ENCODE results near the gene RNF17. TPM values are rescaled to one million over a fixed set of nuclear protein-coding genes. Genes with fewer than 3 reads are reported as not detected.

RNF17 gene, protein sequence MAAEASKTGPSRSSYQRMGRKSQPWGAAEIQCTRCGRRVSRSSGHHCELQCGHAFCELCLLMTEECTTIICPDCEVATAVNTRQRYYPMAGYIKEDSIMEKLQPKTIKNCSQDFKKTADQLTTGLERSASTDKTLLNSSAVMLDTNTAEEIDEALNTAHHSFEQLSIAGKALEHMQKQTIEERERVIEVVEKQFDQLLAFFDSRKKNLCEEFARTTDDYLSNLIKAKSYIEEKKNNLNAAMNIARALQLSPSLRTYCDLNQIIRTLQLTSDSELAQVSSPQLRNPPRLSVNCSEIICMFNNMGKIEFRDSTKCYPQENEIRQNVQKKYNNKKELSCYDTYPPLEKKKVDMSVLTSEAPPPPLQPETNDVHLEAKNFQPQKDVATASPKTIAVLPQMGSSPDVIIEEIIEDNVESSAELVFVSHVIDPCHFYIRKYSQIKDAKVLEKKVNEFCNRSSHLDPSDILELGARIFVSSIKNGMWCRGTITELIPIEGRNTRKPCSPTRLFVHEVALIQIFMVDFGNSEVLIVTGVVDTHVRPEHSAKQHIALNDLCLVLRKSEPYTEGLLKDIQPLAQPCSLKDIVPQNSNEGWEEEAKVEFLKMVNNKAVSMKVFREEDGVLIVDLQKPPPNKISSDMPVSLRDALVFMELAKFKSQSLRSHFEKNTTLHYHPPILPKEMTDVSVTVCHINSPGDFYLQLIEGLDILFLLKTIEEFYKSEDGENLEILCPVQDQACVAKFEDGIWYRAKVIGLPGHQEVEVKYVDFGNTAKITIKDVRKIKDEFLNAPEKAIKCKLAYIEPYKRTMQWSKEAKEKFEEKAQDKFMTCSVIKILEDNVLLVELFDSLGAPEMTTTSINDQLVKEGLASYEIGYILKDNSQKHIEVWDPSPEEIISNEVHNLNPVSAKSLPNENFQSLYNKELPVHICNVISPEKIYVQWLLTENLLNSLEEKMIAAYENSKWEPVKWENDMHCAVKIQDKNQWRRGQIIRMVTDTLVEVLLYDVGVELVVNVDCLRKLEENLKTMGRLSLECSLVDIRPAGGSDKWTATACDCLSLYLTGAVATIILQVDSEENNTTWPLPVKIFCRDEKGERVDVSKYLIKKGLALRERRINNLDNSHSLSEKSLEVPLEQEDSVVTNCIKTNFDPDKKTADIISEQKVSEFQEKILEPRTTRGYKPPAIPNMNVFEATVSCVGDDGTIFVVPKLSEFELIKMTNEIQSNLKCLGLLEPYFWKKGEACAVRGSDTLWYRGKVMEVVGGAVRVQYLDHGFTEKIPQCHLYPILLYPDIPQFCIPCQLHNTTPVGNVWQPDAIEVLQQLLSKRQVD (N-terminal part only)
- polyA plus RNA-seq (2011; rRNA removed) (not detected in 2 replicates), polyA minus RNA-seq (2011; rRNA and poly(A)+ RNA removed) (not detected in 2 replicates)

- Histone ChIP-seq H3K36me3 (ENCODE audit: control insufficient read depth, insufficient read depth, low read length) (no peaks in the 10 kb centered on the region), H3K27me3 (ENCODE audit: control insufficient read depth, insufficient read depth, low read length) (no peaks in the 10 kb centered on the region), H3K4me3 (ENCODE audit: low read depth, low read length) (no peak within 1 kb of the TSS)
- no peak for TF ChIP-seq CTCF (IDR thresholded peaks at IDR 0.05; ENCODE audit: insufficient read depth, low read depth, low read length)
- DNase-seq (ENCODE audit: low read depth), result no peak
- CTCF ChIA-PET, result interaction anchor here (0.6 kb wide), 1 partner anchor 66 kb away, joined by 3 read pairs; no protein-coding TSS in a partner anchor
- POLR2A ChIA-PET, result no interaction called here
Measured at GRCh38 chr13:24763596-24764275, at the start of gene RNF17. RNF17 (plus strand) TSS chr13:24764169; CDS start chr13:24764204, 35 bp downstream.

DNA sequence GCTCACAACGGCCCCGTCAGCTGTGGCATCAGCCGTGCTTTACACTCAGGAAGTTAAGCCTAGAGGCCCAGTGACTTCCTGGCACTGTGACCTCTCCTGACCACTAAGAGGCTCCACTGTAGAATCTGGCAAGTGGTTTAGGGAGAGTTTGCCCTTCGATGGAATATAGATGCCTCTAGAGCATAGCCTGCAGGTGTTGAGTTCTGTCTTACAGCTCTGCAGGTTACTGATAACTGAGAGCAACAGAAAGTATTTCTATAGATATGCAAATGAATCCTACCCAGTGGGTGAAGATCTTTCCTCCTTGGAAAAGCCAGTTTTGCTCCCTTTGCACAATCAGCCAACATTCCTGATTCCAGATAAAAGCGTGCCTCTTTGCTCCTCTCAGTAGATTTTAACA, 48.0 kb upstream of the RNF17 start:
- H3K27me3 ChIP-seq (ENCODE audit: control insufficient read depth, insufficient read depth, low read length), result no peaks in the 10 kb centered on the region
- no peak overlapping the region for H3K4me3 ChIP-seq (ENCODE audit: low read depth, low read length)
- DNase-seq (ENCODE audit: low read depth), result no peak
- H3K36me3 ChIP-seq (ENCODE audit: control insufficient read depth, insufficient read depth, low read length), result no peaks in the 10 kb centered on the region
- ChIA-PET POLR2A (no interaction called here), CTCF (interaction anchor here (0.5 to 2.3 kb wide), 4 partner anchors 11 to 277 kb away, joined by 3 to 8 read pairs (median 3); no protein-coding TSS in a partner anchor)
- TF ChIP-seq CTCF (IDR thresholded peaks at IDR 0.05; ENCODE audit: insufficient read depth, low read depth, low read length), result no peak

GRCh38 chr13:24716446-24716845, 47.5 kb upstream of the RNF17 start:
- no peak for TF ChIP-seq CTCF (IDR thresholded peaks at IDR 0.05; ENCODE audit: insufficient read depth, low read depth, low read length)
- CTCF ChIA-PET, result interaction anchor here (0.5 to 2.3 kb wide), 3 partner anchors 11 to 277 kb away, joined by 3 to 8 read pairs (median 3); no protein-coding TSS in a partner anchor
- H3K27me3 ChIP-seq (ENCODE audit: control insufficient read depth, insufficient read depth, low read length), result no peaks in the 10 kb centered on the region
- DNase-seq (ENCODE audit: low read depth), result no peak
- no peak overlapping the region for H3K4me3 ChIP-seq (ENCODE audit: low read depth, low read length)
- no peaks in the 10 kb centered on the region for H3K36me3 ChIP-seq (ENCODE audit: control insufficient read depth, insufficient read depth, low read length)
- POLR2A ChIA-PET, result no interaction called here

- no peaks in the 10 kb centered on the region for H3K27me3 ChIP-seq (ENCODE audit: control insufficient read depth, insufficient read depth, low read length)
- DNase-seq (ENCODE audit: low read depth), result no peak
- ChIA-PET CTCF (interaction anchor here (2.3 kb wide), 1 partner anchor 10 kb away, joined by 8 read pairs; no protein-coding TSS in a partner anchor), POLR2A (no interaction called here)
- no peaks in the 10 kb centered on the region for H3K36me3 ChIP-seq (ENCODE audit: control insufficient read depth, insufficient read depth, low read length)
- no peak overlapping the region for H3K4me3 ChIP-seq (ENCODE audit: low read depth, low read length)
- no peak for TF ChIP-seq CTCF (IDR thresholded peaks at IDR 0.05; ENCODE audit: insufficient read depth, low read depth, low read length)
Measured at GRCh38 chr13:24717217-24717616, 46.8 kb upstream of the RNF17 start.
